HG02981 (cell line): Measurements from ENCODE around the gene RUNX2.
"Not testable (repeated sequence)": the region's sequence is repeated elsewhere in the genome, so short reads cannot be mapped to it uniquely, and the experiment has no call there.

Source experiments
- ATAC-seq: cut with Tn5 transposase; IDR thresholded peaks from one replicate; pipeline ENCODE4 v1.9.1; 2021; ENCODE audit warnings: mild to moderate bottlenecking, moderate library complexity; ENCODE audit not compliant: unreplicated experiment

Gene RUNX2

GRCh38 chr6:45663251-45664221 is 335.4 kb downstream of the RUNX2 start:
- ATAC-seq: no peak

GRCh38 chr6:45664707-45665106 is 336.6 kb downstream of the RUNX2 start:
- no peak for ATAC-seq

GRCh38 chr6:45665859-45666258 is 337.7 kb downstream of the RUNX2 start:
- no peak for ATAC-seq

GRCh38 chr6:45666846-45667245 is 338.7 kb downstream of the RUNX2 start:
- ATAC-seq: no peak

GRCh38 chr6:45667300-45667699 is 339.2 kb downstream of the RUNX2 start:
- no peak for ATAC-seq

- no peak for ATAC-seq
These were observed 339.6 kb downstream of the RUNX2 start for GRCh38 chr6:45667766-45668165.

- ATAC-seq: no peak
These were observed 340.6 kb downstream of the RUNX2 start for GRCh38 chr6:45668705-45669104.

GRCh38 chr6:45673167-45673566 is 345.0 kb downstream of the RUNX2 start:
- ATAC-seq: not testable (repeated sequence)

- not testable (repeated sequence) for ATAC-seq
These were observed 347.0 kb downstream of the RUNX2 start for GRCh38 chr6:45675166-45675565.

- no peak for ATAC-seq
These were observed 347.5 kb downstream of the RUNX2 start for GRCh38 chr6:45675634-45676033.

GRCh38 chr6:45676380-45676779 is 348.2 kb downstream of the RUNX2 start:
- ATAC-seq: no peak

GRCh38 chr6:45677381-45678284 is 349.5 kb downstream of the RUNX2 start:
- ATAC-seq: peak; percentile 62

GRCh38 chr6:45678285-45678607 is 350.1 kb downstream of the RUNX2 start:
- no peak for ATAC-seq

GRCh38 chr6:45679163-45679562 is 351.0 kb downstream of the RUNX2 start:
- ATAC-seq: no peak

- ATAC-seq: no peak
These were observed 351.5 kb downstream of the RUNX2 start for GRCh38 chr6:45679631-45680030.

GRCh38 chr6:45681860-45682511 is 353.9 kb downstream of the RUNX2 start:
- peak; percentile 91 for ATAC-seq

- ATAC-seq: no peak
These were observed 356.3 kb downstream of the RUNX2 start for GRCh38 chr6:45684476-45684875.

- ATAC-seq: no peak
These were observed 356.9 kb downstream of the RUNX2 start for GRCh38 chr6:45685076-45685475.

- ATAC-seq: no peak
These were observed 358.9 kb downstream of the RUNX2 start for GRCh38 chr6:45686841-45687569.

GRCh38 chr6:45687570-45687969 is 359.4 kb downstream of the RUNX2 start:
- peak; percentile 94 for ATAC-seq
